Colonic mucosa (tissue), 4 donors: Measurements from ENCODE around the gene TGFB1I1. TPM values are rescaled to one million over a fixed set of nuclear protein-coding genes. Genes with fewer than 3 reads are reported as not detected.
A peak's percentile ranks its signal among the peaks of the same experiment; 100 is the strongest.

Experiments
- DNase-seq: peaks from one replicate; pipeline ENCODE4 v3.0.0-alpha.2; 2020
- H3K27ac ChIP-seq: fragments of 200-600 bp; one replicate; pipeline ENCODE4 v1.8.0; 2021
- H3K27me3 ChIP-seq: fragments of 200-600 bp; one replicate; pipeline ENCODE4 v1.8.0; 2021
- H3K36me3 ChIP-seq: fragments of 200-600 bp; one replicate; pipeline ENCODE4 v1.8.0; 2021
- H3K4me1 ChIP-seq: fragments of 200-600 bp; one replicate; pipeline ENCODE4 v1.8.0; 2021; ENCODE audit warnings: mild to moderate bottlenecking
- H3K4me3 ChIP-seq: fragments of 200-600 bp; one replicate; pipeline ENCODE4 v1.8.0; 2021
- H3K9ac ChIP-seq, 2 donors: one replicate each; pipeline ENCODE4 v1.7.0; 2013; ENCODE audit warnings: control low read depth in 2 of 2, low read depth in 2 of 2, low read length in 2 of 2
- H3K9me3 ChIP-seq: fragments of 200-600 bp; one replicate; pipeline ENCODE4 v1.8.0; 2021
- intact Hi-C: fragments of 100-400 bp; cut with DNase I; formaldehyde crosslinking; loops from one replicate; pipeline ENCODE4 v1.14.1; 2022
- total RNA-seq, 2 donors: library from RNA; stranded (reverse); fragmentation: NEBNext Ultra II Directional in 1 of 2; extraction: Animal tissue kit (Norgen Biotek cat#: 25700) in 1 of 2; gene quantifications; one replicate each; pipeline ENCODE4 v1.2.1, GENCODE V29; 2021
- TF ChIP-seq, protein P1 (sequence below): fragments of 200-600 bp; IDR thresholded peaks from one replicate; pipeline ENCODE4 v1.8.0; 2022; ENCODE audit warnings: antibody characterized with exemption, mild to moderate bottlenecking
- donor health status: healthy.
- donor health status: DM: no; HTN: no; CAD: no.
- donor health status: DM: no; HTN: no; CAD: no.

Gene TGFB1I1
- total RNA-seq, 2 donors from 2014 or later: 10.9 to 34.2 TPM

DNA sequence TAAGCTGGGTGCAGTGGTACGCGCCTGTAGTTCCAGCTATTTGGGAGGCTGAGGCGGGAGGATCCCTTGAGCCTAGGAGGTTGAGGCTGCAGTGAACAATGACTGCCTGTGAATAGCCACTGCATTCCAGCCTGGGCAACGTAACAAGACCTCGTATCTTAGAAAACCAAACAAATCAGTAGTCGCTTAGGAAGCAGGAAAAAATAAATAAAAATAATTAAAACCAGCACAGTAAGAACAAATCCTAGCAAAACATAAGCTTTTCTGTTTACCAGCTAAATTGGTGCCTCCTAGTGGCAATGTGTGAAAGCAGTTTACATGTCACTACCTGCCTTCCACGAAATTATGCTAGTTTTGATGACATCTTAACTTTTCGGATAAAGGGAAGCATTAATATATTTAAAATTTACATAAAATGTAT, 11.4 kb upstream of the TGFB1I1 start:
- Histone ChIP-seq H3K9ac (peak overlapping the region in 1 of 2 donors; percentile 70), H3K4me1 (peaks cover 21% of the 10 kb centered on the region), H3K27me3 (no peaks in the 10 kb centered on the region), H3K27ac (peak overlapping the region; percentile 91), H3K36me3 (no peaks in the 10 kb centered on the region), H3K9me3 (no peaks in the 10 kb centered on the region), H3K4me3 (peak overlapping the region; percentile 71)
- TF ChIP-seq, protein P1, sequence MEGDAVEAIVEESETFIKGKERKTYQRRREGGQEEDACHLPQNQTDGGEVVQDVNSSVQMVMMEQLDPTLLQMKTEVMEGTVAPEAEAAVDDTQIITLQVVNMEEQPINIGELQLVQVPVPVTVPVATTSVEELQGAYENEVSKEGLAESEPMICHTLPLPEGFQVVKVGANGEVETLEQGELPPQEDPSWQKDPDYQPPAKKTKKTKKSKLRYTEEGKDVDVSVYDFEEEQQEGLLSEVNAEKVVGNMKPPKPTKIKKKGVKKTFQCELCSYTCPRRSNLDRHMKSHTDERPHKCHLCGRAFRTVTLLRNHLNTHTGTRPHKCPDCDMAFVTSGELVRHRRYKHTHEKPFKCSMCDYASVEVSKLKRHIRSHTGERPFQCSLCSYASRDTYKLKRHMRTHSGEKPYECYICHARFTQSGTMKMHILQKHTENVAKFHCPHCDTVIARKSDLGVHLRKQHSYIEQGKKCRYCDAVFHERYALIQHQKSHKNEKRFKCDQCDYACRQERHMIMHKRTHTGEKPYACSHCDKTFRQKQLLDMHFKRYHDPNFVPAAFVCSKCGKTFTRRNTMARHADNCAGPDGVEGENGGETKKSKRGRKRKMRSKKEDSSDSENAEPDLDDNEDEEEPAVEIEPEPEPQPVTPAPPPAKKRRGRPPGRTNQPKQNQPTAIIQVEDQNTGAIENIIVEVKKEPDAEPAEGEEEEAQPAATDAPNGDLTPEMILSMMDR: peak; percentile 51
- intact Hi-C loops: no loop called here
- no peak for DNase-seq

DNA sequence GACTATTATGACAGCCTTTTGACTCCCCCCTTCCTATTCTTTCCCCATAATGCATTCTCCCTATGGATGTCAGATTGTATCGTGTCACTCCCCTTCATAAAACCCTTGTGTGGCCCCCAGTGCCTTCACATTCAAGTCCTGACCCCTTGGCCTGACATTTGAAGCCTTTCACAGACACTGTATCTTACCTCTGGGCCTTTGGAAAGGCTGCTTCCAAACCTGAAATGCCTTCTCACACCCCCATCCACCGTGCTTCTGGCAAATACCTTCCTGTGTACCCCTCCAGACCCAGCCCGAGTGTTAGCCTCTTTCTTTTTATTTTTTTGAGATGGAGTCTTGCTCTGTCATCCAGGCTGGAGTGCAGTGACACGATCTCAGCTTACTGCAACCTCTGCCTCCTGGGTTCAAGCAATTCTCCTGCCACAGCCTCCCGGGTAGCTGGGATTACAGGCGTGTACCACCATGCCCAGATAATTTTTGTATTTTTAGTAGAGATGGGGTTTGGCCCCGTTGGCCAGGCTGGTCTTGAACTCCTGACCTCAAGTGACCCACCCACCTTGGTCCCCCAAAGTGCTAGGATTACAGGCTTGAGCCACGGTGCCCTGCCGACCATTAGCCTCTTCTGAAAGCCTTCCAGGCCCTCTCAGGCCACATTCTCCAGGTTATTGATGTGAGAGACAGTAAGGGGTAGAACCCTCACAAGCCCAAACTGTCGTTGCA, 10.6 kb upstream of the TGFB1I1 start:
- intact Hi-C loops: no loop called here
- DNase-seq: no peak
- Histone ChIP-seq H3K9me3 (no peaks in the 10 kb centered on the region), H3K4me3 (no peak overlapping the region), H3K4me1 (peaks cover 20% of the 10 kb centered on the region), H3K27me3 (no peaks in the 10 kb centered on the region), H3K36me3 (no peaks in the 10 kb centered on the region), H3K9ac (no peak overlapping the region), H3K27ac (no peak overlapping the region)
- TF ChIP-seq, protein P1: no peak

DNA sequence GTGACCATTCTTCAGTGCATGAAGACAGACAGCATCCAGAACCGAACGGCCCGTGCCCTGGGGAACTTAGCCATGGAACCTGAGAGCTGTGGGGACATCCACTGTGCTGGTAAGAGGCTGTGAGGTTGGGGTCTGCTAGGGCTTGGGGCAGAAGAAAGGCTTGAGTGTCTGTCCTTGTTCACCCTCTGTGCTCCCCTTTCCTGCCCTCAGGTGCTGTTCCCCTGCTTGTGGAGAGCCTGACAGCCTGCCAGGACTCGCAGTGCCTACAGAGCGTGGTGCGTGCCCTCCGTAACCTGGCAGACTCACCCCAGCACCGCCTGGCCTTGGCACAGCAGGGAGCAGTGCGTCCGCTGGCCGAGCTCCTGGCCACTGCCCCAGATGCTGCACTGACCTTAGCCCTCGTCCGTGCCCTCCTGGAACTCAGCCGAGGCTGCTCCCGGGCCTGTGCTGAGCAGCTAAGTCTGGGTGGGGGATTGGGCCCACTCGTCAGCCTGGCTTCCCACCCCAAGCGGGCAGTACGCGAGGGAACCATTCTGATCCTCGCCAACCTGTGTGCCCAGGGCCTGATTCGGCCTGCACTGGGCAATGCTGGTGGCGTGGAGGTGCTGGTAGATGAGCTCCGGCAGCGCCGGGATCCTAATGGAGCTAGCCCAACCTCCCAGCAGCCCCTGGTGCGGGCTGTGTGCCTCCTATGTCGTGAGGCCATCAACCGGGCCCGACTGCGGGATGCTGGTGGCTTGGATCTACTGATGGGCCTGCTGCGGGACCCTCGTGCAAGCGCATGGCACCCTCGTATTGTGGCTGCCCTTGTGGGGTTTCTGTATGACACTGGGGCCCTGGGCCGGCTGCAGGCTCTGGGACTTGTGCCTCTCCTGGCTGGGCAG, 9.8 kb upstream of the TGFB1I1 start:
- no peak for DNase-seq
- Histone ChIP-seq H3K36me3 (no peaks in the 10 kb centered on the region), H3K9ac (no peak overlapping the region), H3K27me3 (no peaks in the 10 kb centered on the region), H3K4me3 (no peak overlapping the region), H3K9me3 (no peaks in the 10 kb centered on the region), H3K27ac (no peak overlapping the region), H3K4me1 (peaks cover 13% of the 10 kb centered on the region)
- intact Hi-C loops: no loop called here
- TF ChIP-seq, protein P1: no peak

DNA sequence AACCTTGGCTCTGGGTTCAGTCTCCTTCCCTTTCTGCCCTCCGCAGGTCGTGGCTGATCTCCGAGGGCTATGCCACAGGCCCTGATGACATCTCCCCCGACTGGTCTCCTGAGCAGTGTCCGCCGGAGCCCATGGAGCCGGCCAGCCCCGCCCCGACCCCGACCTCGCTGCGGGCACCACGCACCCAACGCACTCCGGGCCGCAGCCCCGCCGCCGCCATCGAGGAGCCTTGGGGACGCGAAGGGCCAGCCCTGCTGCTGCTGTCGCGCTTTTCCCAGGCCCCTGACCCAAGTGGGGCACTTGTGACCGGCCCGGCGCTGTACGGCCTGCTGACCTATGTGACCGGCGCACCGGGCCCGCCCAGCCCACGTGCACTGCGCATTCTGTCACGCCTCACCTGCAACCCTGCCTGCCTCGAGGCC, 7.6 kb upstream of the TGFB1I1 start:
- Histone ChIP-seq H3K27me3 (no peaks in the 10 kb centered on the region), H3K9me3 (no peaks in the 10 kb centered on the region), H3K4me1 (peaks cover 5% of the 10 kb centered on the region), H3K4me3 (no peak overlapping the region), H3K36me3 (no peaks in the 10 kb centered on the region), H3K9ac (no peak overlapping the region), H3K27ac (no peak overlapping the region)
- peak; percentile 17 for DNase-seq
- TF ChIP-seq, protein P1: no peak
- intact Hi-C loops: no loop called here

DNA sequence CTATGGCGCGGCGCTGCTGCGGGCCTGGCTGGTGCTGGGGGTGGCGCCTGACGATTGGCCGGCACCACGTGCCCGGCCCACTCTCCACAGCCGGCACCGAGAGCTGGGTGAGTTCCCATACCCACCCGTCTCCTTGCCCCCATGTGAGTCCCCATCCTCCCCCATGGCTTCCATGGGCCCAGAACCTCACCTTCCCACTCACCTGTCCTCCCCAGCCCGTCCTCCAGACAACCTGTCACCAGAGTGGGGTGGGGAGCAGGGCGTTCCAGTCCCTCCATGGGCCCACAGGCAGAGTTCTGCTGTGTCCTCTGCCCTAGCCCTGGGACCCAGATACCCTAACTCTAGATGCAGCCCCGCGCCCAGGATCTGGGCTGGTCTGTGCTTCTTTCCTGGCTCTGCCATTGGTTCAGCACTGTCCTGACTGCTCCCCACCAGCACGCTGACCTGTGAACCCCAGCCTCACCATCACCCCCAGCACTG, 7.1 kb upstream of the TGFB1I1 start:
- no peak overlapping the region for H3K4me3 ChIP-seq
- no peak for DNase-seq
- intact Hi-C loops: no loop called here
- peaks cover 5% of the 10 kb centered on the region for H3K4me1 ChIP-seq
- H3K9ac ChIP-seq: no peak overlapping the region
- TF ChIP-seq, protein P1: no peak
- no peaks in the 10 kb centered on the region for H3K9me3 ChIP-seq
- H3K36me3 ChIP-seq: no peaks in the 10 kb centered on the region
- H3K27me3 ChIP-seq: no peaks in the 10 kb centered on the region
- H3K27ac ChIP-seq: no peak overlapping the region
